Panc1 (cell line): ENCODE results near the gene ABCC4.

ENCODE experiments used
- CTCF ChIP-seq: fragments of 450-650 bp; IDR thresholded peaks from 2 replicates; pipeline ENCODE4 v1.5.1; 2017; ENCODE audit warnings: mild to moderate bottlenecking
- POLR2AphosphoS5 ChIP-seq: IDR thresholded peaks from 2 replicates; pipeline ENCODE4 v1.6.1; 2012; ENCODE audit warnings: mild to moderate bottlenecking, low read depth, low read length, moderate library complexity
- REST ChIP-seq, 2 experiments: IDR thresholded peaks; 2 replicates each; pipeline ENCODE4 v1.6.1; 2011 to 2012; ENCODE audit warnings: low read depth in 2 of 2, control low read depth in 1 of 2, low read length in 1 of 2, mild to moderate bottlenecking in 1 of 2, moderate library complexity in 1 of 2; ENCODE audit not compliant: insufficient read depth in 1 of 2
- TCF7L2 ChIP-seq: IDR thresholded peaks from 2 replicates; pipeline ENCODE4 v1.6.1; 2011; ENCODE audit warnings: mild to moderate bottlenecking, low read depth, low read length, inconsistent platforms

GRCh38 chr13:95349267-95349666, 48.0 kb upstream of the ABCC4 start:
- TF ChIP-seq CTCF (no peak), POLR2AphosphoS5 (no peak), TCF7L2 (no peak), REST (IDR thresholded peaks at IDR 0.05; ENCODE audit: insufficient read depth in 1 of 2, low read depth in 2 of 2, low read length in 1 of 2) (no peak)
